Endothelial cell of umbilical vein (primary cell): Measurements from ENCODE around the gene HMGA1. TPM values are rescaled to one million over a fixed set of nuclear protein-coding genes. Genes with fewer than 3 reads are reported as not detected.

Experiments used
- BruUV-seq: library from RNA; stranded (reverse); fragments of 400-500 nt; replicated peaks from 2 replicates; lab custom pipeline; 2021; lab: Mats Ljungman, UMichigan
- CTCF ChIA-PET: fragments of 300-600, 350-600 bp; sonication (Branson Sonifier 250); formaldehyde crosslinking; loops from one replicate; lab custom pipeline; 2021; ENCODE audit warnings: antibody characterized with exemption, inconsistent platforms; lab: Charles Lee
- POLR2A ChIA-PET: fragments of 300-600, 350-600 bp; sonication (Branson Sonifier 250); formaldehyde crosslinking; loops from one replicate; lab custom pipeline; 2021; ENCODE audit warnings: antibody characterized with exemption, inconsistent platforms; lab: Charles Lee
- DNase-seq: peaks from one replicate; pipeline ENCODE4 v3.0.0-alpha.2; 2011; ENCODE audit warnings: low read depth, low spot score
- FAIRE-seq: peaks from 2 replicates; lab custom pipeline; 2011; peaks lifted over from hg19 to GRCh38; lab: Jason Lieb, UNC
- H2AFZ ChIP-seq: 2 replicates; pipeline ENCODE4 v1.6.0; 2012; ENCODE audit warnings: low read depth, low read length, control low read depth, inconsistent platforms
- H3K27ac ChIP-seq: 2 replicates; pipeline ENCODE4 v1.5.1; 2011; ENCODE audit warnings: low read depth, mild to moderate bottlenecking, control low read depth, low read length, moderate library complexity; ENCODE audit not compliant: insufficient read depth
- H3K27me3 ChIP-seq, 2 experiments: 2 replicates each; pipeline versions ENCODE4 v1.6.0 to v1.6.1; 2011; ENCODE audit warnings: low read length in 2 of 2, mixed read lengths in 1 of 2; ENCODE audit not compliant: control insufficient read depth in 2 of 2, insufficient read depth in 2 of 2
- H3K36me3 ChIP-seq, 2 experiments: 2 replicates in 1 of 2; 3 replicates in 1 of 2; pipeline ENCODE4 v1.5.1; 2011; ENCODE audit warnings: low read length in 2 of 2, mild to moderate bottlenecking in 1 of 2, moderate library complexity in 1 of 2; ENCODE audit not compliant: control insufficient read depth in 2 of 2, insufficient read depth in 2 of 2; ENCODE audit errors: extremely low read depth in 1 of 2
- H3K4me1 ChIP-seq: 3 replicates; pipeline ENCODE4 v1.5.1; 2011; ENCODE audit warnings: mild to moderate bottlenecking, low read length; ENCODE audit not compliant: control insufficient read depth, insufficient read depth; ENCODE audit errors: extremely low read depth
- H3K4me2 ChIP-seq: 2 replicates; pipeline ENCODE4 v1.6.1; 2011; ENCODE audit warnings: low read length, control low read depth, mixed read lengths; ENCODE audit not compliant: insufficient read depth
- H3K4me3 ChIP-seq, 3 experiments: fragments of 200-600 bp in 1 of 3; sonication (generic), shearing (Covaris generic) in 1 of 3; replicated peaks in 1 of 3; 2 replicates each; pipeline ENCODE4 v1.5.1; 2011 to 2016; ENCODE audit warnings: control low read depth in 3 of 3, low read length in 3 of 3, mild to moderate bottlenecking in 2 of 3, inconsistent platforms in 1 of 3, low read depth in 1 of 3, moderate library complexity in 1 of 3; ENCODE audit not compliant: insufficient read depth in 1 of 3
- H3K79me2 ChIP-seq: 2 replicates; pipeline ENCODE4 v1.6.0; 2012; ENCODE audit warnings: low read length, inconsistent platforms; ENCODE audit not compliant: control insufficient read depth, insufficient read depth
- H3K9ac ChIP-seq: replicated peaks from 2 replicates; pipeline ENCODE3; 2011; ENCODE audit warnings: low read length, control low read depth; ENCODE audit not compliant: insufficient read depth; ENCODE audit errors: extremely low read depth
- H3K9me1 ChIP-seq: replicated peaks from 3 replicates; pipeline ENCODE4 v1.6.0; 2011; ENCODE audit warnings: mild to moderate bottlenecking, low read length; ENCODE audit not compliant: control insufficient read depth, insufficient read depth; ENCODE audit errors: extremely low read depth
- H3K9me3 ChIP-seq: replicated peaks from 2 replicates; pipeline ENCODE4 v1.5.1; 2012; ENCODE audit warnings: low read length, inconsistent platforms; ENCODE audit not compliant: control insufficient read depth, insufficient read depth
- H4K20me1 ChIP-seq: replicated peaks from 2 replicates; pipeline ENCODE3; 2011; ENCODE audit warnings: mild to moderate bottlenecking, low read length; ENCODE audit not compliant: control insufficient read depth, insufficient read depth; ENCODE audit errors: extremely low read depth
- CTCF ChIP-seq, 2 donors: IDR thresholded peaks; 1 replicate in 1 of 2; 2 replicates in 1 of 2; pipeline ENCODE4 v1.5.1; 2011; ENCODE audit warnings: low read length in 2 of 2, mild to moderate bottlenecking in 2 of 2, moderate library complexity in 2 of 2, control low read depth in 1 of 2, inconsistent platforms in 1 of 2, low read depth in 1 of 2; ENCODE audit not compliant: insufficient read depth in 1 of 2; ENCODE audit errors: extremely low read depth in 1 of 2
- EZH2 ChIP-seq: IDR thresholded peaks from 2 replicates; pipeline ENCODE4 v1.6.1; 2012; ENCODE audit warnings: borderline replicate concordance, low read depth, mild to moderate bottlenecking, moderate library complexity, low read length, inconsistent platforms; ENCODE audit not compliant: severe bottlenecking
- FOS ChIP-seq: IDR thresholded peaks from 2 replicates; pipeline ENCODE4 v1.6.1; 2011; ENCODE audit warnings: mild to moderate bottlenecking, low read length, moderate library complexity, borderline replicate concordance; ENCODE audit not compliant: insufficient read depth
- GATA2 ChIP-seq: IDR thresholded peaks from 2 replicates; pipeline ENCODE4 v1.7.0; 2011; ENCODE audit warnings: low read depth, mild to moderate bottlenecking, moderate library complexity, mixed read lengths, low read length; ENCODE audit not compliant: insufficient read length, insufficient read depth
- JUN ChIP-seq: IDR thresholded peaks from 2 replicates; pipeline ENCODE4 v1.6.1; 2011; ENCODE audit warnings: borderline replicate concordance, low read depth; ENCODE audit not compliant: insufficient read length, insufficient read depth
- MAX ChIP-seq: IDR thresholded peaks from 2 replicates; pipeline ENCODE4 v1.6.1; 2011; ENCODE audit not compliant: insufficient read depth, insufficient read length
- MYC ChIP-seq: IDR thresholded peaks from one replicate; pipeline ENCODE4 v1.6.1; 2011; ENCODE audit warnings: mild to moderate bottlenecking, low read depth, low read length
- POLR2A ChIP-seq: IDR thresholded peaks from 2 replicates; pipeline ENCODE4 v1.6.1; 2012; ENCODE audit warnings: low read depth, mild to moderate bottlenecking, control low read depth, low read length
- POLR2AphosphoS5 ChIP-seq: IDR thresholded peaks from 2 replicates; pipeline ENCODE4 v1.6.1; 2012; ENCODE audit warnings: low read depth, mild to moderate bottlenecking, control low read depth, low read length, moderate library complexity; ENCODE audit not compliant: insufficient read depth
- dilution Hi-C: fragments of 300-500 bp; cut with MboI; formaldehyde crosslinking; loops from one replicate; pipeline ENCODE4 v1.15.0; 2019; ENCODE audit warnings: low sequenced_read_pairs; ENCODE audit not compliant: extremely low pct_ligation_motif_present
- intact Hi-C: fragments of 100-400 bp; cut with micrococcal nuclease; formaldehyde crosslinking; loops from one replicate; pipeline ENCODE4 v1.10.0; 2022
- polyA plus RNA-seq, 4 experiments: library from polyadenylated mRNA; depleted of rRNA in 3 of 4; stranded (reverse) in 3 of 4; unstranded in 1 of 4; fragments of >200 nt; gene quantifications; 2 replicates each; pipeline versions ENCODE4 v1.2.1 to v1.2.3, GENCODE V29; 2011 to 2012; ENCODE audit warnings: missing spikeins in 1 of 4
- total RNA-seq: library from RNA; stranded (reverse); gene quantifications from 2 replicates; pipeline ENCODE4 v1.2.3, GENCODE V29; 2021

HMGA1 gene
- total and polyA plus RNA-seq, 2 donors (not counting 3 experiments of a cell fraction or from before 2014, with no cell fraction given): 425 to 1,108 TPM

- Histone ChIP-seq H3K79me2 (no peaks in the 10 kb centered on the region), H3K4me3 (no peak overlapping the region), H3K27me3 (no peaks in the 10 kb centered on the region), H3K4me2 (no peak overlapping the region), H4K20me1 (no peaks in the 10 kb centered on the region), H3K9me1 (no peaks in the 10 kb centered on the region), H2AFZ (no peak overlapping the region), H3K9me3 (no peaks in the 10 kb centered on the region), H3K36me3 (no peaks in the 10 kb centered on the region), H3K27ac (no peak overlapping the region), H3K9ac (no peak overlapping the region), H3K4me1 (peaks cover 10% of the 10 kb centered on the region)
- intact Hi-C loops (no loop called here), dilution Hi-C loops (no loop called here)
- ChIA-PET CTCF (no interaction called here), POLR2A (no interaction called here)
- DNase-seq (peak; percentile 49), FAIRE-seq (no peak)
- TF ChIP-seq MYC (no peak), POLR2A (no peak), EZH2 (no peak), GATA2 (no peak), MAX (no peak), FOS (no peak), JUN (no peak), POLR2AphosphoS5 (no peak), CTCF (IDR thresholded peaks at IDR 0.05; ENCODE audit: extremely low read depth in 1 of 2, insufficient read depth in 1 of 2, low read depth in 1 of 2, low read length in 2 of 2) (no peak)
- no TSS peak for BruUV-seq
These were observed 48.9 kb downstream of the HMGA1 start for GRCh38 chr6:34285448-34286164.
